RKO (cell line): ENCODE results near the gene FBXW12.

Experiments used
- DNase-seq: peaks from one replicate; pipeline ENCODE4 v3.0.0-alpha.2; 2016; ENCODE audit warnings: low spot score

FBXW12 gene

GRCh38 chr3:48407542-48408099, 35.6 kb downstream of the FBXW12 start:
- no peak for DNase-seq

- DNase-seq, result no peak
These were observed 36.8 kb downstream of the FBXW12 start for GRCh38 chr3:48408823-48409281.

DNA sequence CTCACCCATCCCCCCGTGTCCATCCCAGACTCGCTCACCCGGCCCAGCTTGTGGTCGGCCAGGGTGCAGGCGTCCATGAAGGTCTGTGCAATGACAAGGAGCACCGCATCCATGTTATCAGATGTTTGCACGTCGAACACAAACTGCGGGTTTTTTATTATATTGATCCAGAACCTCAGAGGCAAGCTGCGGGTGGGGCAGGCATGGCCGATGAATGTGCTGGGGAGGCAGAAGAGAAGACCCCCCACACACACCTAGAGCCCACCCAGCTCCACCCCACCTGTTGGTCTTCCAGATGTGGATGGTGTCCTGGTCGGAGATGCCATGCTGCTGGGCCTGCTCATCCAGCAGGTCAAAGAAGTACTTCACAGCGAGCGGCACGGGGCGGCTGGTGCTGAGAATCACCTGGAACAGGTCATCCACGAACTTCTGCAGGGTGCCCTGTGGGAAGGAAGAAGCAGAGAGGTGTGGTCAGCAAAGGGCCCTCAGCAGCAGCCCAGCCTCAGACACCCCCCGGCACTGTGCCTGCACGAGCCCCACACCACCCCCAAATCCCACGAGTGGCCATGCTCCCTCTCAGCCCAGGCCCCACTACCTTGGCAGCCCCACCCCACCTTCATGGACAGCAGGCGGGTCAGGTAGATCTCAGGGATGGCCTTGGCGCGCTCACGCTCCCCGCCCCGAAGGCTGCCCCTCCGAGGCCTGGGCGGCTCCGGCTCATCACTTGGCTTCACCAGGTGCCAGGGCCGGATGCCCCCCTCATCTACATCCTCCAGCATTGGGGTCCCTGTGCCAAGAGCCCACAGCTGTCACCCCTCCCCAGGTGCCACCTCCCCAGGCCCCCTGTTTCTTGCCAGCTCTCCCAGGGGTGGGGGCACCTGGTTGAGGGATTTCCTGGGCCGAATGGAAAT, 37.5 kb downstream of the FBXW12 start:
- no peak for DNase-seq

- DNase-seq, result no peak
These were observed 38.4 kb downstream of the FBXW12 start for GRCh38 chr3:48410205-48411040.

- no peak for DNase-seq
These were observed 39.1 kb downstream of the FBXW12 start for GRCh38 chr3:48411041-48411588.

DNA sequence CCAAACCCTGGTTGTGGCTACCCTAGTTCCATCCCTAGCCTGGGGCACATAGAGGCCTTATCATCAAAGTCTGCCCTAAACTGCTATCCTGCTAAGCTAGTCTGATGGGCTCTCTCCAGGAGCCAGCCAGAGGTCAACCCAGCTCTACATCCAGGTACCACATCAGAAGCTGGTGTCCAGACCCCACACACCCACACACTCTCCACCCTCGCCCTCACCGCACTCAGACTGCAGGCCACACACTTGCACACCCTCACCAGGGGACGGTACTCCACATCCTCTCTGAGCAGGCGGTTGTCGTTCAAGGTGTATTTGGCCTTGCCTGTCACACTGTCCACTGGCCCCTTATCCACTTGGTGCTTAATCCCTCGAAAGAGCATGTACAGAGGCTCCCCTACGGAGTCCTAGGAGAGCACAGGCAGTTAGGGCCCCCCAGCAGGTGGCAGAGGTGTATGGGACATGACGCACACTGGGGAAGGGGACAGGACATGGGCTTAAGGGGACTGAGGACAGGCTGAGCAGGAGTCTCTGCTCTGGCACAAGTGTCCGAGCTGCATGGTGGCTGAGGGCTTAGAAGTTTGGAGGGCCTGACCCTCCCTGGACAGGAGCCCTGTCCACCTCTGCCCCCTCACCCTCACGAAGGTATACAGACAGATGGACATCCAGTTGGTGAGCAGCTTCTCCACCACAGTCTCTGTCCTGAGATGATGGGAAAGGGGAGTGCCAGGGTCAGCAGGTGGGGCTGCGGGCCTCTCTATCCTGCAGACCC, 39.8 kb downstream of the FBXW12 start:
- DNase-seq, result no peak

DNA sequence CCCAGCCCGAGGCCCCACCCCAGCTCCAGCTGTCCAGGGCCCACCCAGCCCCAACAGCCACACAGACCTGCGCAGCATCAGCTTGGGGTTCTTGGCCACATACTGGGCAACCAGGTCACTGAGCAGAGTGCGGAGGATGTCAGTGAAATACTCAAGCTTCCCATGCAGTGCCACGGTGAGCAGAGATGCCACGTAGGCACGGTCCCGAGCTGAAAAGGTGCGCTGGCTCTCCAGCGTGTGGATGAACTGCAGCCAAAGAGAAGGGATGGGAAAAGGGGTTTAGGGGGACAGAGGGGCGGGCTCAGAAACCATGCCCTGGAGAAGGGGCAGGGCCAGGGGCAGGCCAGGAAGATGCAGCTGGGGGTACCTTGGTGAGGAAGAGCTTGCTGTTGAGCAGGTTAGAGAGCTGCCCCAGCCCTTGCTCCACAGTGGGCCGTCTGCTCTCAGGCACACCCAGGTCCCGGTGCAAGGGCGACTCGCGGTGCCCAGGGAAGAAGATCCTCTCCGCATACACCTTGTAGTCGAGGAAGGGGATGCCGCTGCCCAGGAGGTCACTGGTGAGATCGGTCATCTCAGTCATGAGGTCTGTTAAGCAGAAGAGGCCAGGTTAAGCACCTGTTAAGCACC, 40.5 kb downstream of the FBXW12 start:
- DNase-seq, result no peak

- no peak for DNase-seq
These were observed 41.1 kb downstream of the FBXW12 start for GRCh38 chr3:48413086-48413485.

- DNase-seq, result no peak
These were observed 41.6 kb downstream of the FBXW12 start for GRCh38 chr3:48413611-48414010.

GRCh38 chr3:48414376-48415250, 42.6 kb downstream of the FBXW12 start:
- no peak for DNase-seq

- DNase-seq, result no peak
These were observed 43.4 kb downstream of the FBXW12 start for GRCh38 chr3:48415251-48415953.

- DNase-seq, result no peak
These were observed 44.1 kb downstream of the FBXW12 start for GRCh38 chr3:48416091-48416505.

DNA sequence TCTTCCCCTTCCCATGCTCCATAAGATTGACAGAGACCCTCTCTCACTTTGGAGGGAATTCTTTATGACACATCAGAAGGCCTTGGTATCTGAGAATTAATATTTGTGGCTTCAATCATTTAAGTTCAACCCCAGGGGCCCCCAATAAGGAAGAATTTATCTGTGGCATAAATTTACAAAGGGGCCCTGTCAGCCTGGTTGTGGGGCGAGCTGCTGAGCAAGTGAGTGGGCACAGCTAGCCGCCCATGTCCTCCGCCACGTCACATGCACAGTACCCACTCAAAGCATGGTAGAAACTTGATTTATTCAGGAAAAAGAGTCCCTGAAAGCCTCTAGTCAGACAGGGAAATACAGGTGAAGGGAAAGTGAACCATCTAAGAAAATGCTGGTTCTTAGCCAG, 44.5 kb downstream of the FBXW12 start:
- no peak for DNase-seq

DNA sequence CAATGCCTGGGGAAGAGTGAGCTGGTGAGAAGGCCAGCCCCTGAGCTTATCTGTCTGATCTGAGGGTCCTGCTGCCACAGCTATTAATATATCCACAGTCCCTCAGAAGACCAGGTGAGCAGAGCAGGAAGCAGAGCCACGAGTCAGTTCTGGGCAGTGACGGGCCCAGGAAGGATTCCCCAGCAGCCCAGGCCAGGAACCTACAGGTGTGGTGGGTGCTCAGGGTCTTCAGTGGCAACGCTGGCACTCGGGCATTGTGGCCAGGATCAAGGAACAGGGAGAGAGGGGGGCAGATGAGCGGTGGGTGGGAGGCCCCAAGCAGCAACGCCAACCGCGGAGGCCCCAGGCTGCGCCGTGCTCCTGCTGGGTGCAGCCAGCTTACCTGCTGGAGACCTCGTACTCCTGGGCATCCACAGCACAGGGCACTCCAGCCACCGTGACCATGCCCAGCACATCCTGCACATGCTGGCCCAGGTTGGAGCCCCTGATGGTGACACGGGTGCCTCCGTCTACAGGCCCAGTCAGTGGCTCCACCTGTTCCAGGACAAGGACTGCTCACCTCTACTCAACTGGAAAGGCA, 45.6 kb downstream of the FBXW12 start:
- DNase-seq, result no peak

GRCh38 chr3:48418140-48418539, 46.1 kb downstream of the FBXW12 start:
- no peak for DNase-seq

- no peak for DNase-seq
These were observed 46.6 kb downstream of the FBXW12 start for GRCh38 chr3:48418651-48419050.

GRCh38 chr3:48419149-48419548, 47.1 kb downstream of the FBXW12 start:
- DNase-seq, result no peak

DNA sequence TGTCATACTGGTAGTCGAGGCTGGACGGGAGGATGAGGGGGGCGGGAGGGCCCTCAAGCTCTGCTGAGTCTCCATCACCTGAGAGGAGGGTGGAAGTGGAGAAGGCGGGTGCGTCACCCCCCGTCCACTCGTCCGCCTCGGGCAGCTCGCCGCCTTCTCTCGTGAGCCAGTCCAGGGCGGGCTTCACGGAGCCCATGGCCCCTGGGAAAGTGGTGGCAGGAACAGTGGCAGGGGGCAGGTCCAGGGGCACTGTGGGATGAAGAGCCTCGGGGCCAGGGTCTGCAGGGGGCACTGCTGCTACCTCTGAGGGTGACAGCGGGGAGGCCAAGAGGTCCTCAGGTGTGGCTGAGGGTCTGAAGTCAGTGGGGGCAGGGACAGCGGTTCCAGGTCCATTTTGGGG, 47.6 kb downstream of the FBXW12 start:
- DNase-seq, result no peak

DNA sequence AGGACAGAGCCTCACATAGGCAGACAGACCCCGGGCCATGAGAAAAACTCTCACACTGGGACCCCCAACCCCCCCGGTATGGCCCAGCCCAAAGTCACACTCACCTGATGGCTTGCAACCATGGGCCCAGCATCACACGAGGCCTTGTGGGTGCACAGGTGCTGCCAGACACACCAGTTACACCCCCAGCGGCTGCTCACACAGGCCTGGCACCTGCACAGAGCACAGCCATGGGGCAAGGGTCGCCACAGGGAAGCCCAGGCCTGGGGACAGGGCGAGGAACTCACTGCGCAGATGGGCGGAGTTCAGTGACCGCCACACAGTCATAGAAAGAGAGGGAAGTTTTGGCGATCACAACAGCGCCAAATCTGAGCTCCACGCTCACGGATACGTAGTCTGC, 48.5 kb downstream of the FBXW12 start:
- DNase-seq, result no peak
